Raji (cell line): ENCODE results near the gene PRRT2.

Experiments used
- POLR2A ChIP-seq: IDR thresholded peaks from 2 replicates; pipeline ENCODE4 v1.6.1; 2011; ENCODE audit warnings: low read depth, low read length, control low read depth; ENCODE audit not compliant: insufficient read depth

Gene PRRT2

DNA sequence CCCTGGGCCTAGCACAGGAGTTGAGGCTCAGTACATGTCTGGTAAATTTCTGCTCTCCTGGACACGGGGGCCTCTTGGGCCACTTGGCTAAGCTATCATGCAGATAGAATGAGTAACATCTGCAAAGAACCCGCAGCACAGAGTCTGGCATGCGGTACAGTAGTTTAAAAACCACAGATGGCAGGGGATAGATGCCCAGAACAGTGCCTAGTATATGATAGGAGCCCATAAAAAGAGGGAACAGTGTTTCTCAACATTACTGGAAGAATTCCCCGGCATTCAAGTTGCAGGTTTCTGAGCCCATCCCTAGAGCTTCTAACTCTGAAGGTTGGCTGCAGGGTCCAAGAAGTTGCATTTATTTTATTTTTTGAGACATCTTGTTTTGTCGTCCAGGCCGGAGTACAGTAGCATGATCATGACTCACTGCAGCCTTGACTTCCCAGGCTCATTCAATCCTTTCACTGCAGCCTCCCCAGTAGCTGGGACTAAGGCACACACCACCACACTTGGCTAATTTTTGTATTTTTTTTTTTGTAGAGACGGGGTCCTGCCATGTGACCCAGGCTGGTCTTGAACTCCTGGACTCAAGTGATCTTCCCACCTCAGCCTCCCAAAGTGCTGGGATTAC, 45.3 kb downstream of the PRRT2 start:
- no peak for TF ChIP-seq POLR2A

DNA sequence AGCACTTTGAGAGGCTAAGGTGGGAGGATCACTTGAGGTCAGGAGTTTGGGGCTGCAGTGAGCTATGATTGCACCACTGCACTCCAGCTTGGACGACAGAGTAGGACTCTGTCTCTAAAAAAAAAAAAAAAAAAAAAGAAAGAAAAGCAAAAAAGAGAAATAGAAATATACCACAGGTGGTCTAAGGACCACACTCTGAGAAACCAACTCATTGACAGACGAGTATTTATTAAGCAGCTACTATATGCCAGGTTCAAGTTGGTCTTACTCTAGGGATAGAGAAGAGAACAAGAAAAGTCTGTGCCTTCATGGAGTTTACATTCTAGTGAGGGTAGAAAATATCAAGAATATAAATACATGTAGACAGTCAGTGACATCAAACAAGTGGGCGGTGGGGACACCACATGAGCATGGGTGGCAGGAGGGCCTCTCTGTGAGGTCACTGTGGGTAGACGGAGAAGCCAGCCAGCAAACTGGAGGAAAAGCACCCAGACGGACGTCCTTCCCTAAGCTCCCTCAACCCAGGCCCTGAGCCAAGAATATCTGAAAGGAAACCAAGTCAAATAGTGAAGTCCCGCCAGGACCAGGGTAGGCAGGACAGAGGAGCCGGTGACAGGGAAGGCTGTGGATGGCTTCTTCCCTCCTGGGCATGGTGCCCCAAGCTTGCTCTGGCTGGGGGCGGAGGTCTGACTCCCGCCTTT, 46.3 kb downstream of the PRRT2 start:
- TF ChIP-seq POLR2A: no peak

DNA sequence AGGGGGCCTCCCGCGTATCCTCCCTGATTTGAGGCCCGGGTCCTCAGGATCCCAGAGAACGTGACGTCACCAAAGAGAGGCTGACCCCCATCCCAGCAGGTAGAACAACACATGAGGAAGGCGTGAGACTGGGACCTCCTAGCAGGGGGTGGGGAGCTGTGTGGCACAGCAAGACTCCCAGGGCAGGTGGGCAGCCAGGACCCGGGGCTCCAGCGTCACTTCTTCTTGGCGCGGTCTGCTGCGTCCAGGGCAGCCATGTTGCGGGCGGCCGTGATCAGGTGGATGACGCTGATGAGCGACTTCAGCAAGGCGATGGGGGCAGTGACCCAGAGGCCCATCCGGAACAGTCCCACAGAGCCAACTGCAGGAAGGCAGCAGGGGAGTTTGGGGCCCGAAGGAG, 47.0 kb downstream of the PRRT2 start:
- no peak for TF ChIP-seq POLR2A

DNA sequence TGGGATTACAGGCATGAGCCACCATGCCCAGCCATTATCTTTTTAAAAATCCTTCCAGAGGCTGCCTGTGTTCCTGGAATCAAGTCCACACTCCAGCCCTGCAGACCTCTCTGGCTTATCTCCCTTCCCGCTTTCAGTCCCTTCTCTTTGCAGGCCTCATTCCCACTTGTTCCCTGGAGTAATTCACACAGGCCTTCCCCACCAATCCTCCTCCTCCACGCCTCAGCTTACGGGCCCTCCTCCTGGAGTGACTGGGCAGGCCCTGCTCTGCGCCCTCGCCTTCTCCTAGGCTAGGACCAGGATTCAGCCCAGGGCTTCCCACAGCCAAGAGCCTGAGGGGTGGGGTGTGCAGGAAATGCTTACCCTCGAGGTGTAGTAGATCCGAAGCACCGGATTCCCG, 48.2 kb downstream of the PRRT2 start:
- TF ChIP-seq POLR2A: no peak

DNA sequence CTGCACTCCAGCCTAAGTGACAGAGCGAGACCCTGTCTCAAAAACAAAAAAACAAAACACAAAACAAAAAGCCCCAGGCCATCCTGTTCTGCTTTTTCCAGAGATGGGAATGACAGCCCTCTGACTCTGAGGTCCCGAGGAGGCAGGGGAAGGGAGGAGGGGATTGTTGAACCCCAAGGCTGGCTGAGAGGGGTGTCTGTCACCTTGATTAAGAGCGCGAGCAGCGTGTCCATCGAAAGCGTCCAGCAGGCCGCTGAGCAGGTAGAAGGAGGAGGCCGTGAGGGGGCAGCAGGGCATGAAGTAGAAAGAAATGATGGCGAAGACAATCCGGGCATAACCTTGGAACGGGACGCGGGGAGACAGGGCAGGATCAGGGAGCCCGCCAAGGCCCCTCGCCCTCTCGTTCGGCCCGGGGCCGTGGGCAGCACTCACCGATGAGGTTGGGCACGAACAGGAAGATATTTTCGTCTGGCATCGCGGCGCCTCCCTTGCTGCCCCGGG, 50.4 kb downstream of the PRRT2 start:
- TF ChIP-seq POLR2A: no peak

DNA sequence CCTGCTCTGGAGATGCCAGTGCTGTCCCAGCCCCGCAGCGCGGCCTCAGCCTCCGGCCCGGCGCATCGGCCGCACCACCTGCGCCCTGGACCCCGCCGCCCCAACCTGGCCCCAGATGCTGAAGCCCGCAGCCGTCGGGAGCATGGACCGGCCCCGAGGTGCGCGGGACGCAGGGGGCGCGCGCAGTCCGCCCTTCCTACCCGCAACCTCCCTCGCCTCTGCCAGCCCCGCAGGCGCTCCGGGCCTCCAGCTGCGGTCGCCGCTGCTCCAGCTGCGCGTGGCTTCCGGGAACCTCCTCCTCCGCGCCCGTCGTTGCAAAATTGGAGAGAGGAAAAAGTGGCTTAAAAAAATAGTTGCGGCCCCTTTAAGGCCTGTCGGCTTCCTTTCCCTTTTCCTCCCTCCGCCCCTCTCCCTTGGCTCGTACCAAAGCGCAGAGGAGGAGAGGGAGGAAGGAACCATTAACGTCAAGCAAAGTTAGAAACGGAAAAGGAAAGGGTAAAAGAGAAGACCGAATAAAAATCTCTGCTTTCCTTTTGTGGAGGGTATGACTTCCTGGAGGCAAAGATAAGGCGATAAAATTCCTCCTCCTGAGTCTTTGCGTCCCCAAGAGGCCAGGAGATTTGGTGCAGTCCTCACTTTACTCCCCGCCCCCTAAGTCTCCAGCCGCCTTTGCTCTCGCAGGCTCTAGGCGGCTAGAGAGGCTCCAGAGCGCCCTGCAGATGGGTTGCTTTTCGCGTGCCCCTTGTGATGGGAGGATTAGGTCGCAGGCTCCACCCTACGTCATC, 51.1 kb downstream of the PRRT2 start, which contains the start of gene CDIPT:
Gene CDIPT (minus strand): TSS at position 343 of the 785 bp plus-strand sequence. CDS start 369 bp downstream, outside the sequence.
- TF ChIP-seq POLR2A: peak; percentile 61

DNA sequence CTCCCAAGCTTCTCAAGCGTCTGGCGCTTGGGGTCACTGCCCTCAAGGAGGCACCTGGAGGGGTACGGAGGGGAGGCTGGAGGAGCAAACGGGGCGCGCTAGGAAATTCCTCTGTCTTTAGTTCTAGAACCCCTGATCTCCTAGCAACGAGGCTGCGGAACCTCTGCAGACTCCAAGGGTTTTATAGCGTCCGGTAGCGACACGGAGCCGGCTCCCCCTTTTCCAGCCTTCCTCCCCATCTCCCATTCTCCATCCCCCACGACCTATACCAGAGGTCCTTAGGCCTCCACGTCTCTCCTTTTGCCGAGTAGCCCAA, 51.6 kb downstream of the PRRT2 start:
- no peak for TF ChIP-seq POLR2A

DNA sequence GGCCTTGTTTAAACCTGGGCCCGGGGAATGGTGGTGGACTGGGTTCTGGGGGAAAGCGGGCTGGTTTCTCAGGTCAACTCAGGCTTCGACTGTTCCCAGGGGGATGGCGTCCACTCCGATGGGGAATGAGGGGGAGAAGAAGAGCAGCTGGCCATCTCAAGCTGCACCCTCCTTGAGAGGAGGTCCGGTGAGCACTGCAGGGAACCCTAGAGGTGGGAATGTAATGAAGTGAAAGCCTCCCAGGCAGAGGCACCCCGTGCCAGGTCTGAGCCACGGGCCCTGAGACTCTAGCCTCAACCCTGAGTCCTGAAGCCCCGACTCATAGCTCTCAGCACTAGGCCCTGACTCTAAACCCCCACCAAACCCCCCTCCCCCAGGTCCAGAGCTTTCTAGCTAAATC, 52.2 kb downstream of the PRRT2 start:
- no peak for TF ChIP-seq POLR2A
